ENCODE data around the gene MMAB. TPM values are rescaled to one million over a fixed set of nuclear protein-coding genes. Genes with fewer than 3 reads are reported as not detected.

Gene MMAB
- total RNA-seq, 1 experiment from 2014 or later, result 83.0 TPM

DNA sequence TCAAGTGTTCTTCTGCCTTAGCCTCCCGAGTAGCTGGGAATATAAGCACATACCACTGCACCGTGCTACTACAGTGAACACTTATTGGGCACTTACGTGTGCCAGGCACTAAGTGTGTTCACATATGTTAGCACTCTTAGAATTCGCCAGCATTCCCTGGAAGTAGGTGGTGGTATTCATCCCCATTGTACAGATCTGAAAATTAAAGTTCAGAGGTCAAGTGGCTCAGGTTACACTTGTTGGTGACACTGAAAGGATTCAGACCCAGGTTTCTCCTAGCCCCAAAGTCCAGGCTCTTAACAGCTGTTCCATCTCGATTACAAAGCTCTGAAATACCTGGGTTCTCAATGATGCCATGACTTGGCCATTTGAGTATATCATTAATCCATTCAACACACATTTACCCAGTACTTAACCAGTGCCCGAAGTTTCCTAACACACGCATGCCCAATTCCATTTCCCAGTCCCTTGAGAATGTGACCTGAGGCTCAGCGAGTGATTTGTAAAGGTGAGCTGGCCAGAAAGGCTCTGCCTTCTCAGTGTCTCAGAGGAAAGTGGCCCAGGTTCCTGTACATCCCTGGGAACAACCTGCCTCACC, 5.1 kb upstream of the MMAB start:
- BruUV-seq (replicated peaks), result no TSS peak
- CTCF ChIA-PET, result no interaction called here
- POLR2A ChIA-PET (ENCODE audit: unreplicated experiment), result no interaction called here

DNA sequence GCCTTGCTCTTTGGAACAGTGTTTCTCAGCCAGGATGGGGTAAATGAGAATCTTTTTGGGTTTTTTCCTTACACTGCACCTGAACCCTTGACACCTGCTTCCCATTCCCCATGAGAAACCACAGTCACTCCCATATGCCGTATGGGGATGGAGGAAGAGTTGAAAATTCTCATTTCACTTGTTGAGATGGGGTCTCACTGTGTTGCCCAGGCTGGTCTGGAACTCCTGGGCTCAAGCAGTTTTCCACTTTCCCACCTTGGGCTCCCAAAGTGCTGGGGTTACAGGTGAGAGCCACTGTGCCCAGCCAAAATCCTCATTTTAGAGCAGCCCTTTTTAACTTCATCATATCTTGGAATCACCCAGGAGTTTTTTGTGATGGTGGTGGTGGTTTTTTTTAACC, 4.0 kb upstream of the MMAB start:
- ChIA-PET CTCF (no interaction called here), POLR2A (ENCODE audit: unreplicated experiment) (no interaction called here)
- DNase-seq (no peak), ATAC-seq (no peak)
- Histone ChIP-seq H3K4me1 (ENCODE audit: insufficient read depth, low read length) (peaks cover 16% of the 10 kb centered on the region), H3K27ac (ENCODE audit: low read length) (no peak overlapping the region), H3K4me2 (ENCODE audit: low read length) (no peak overlapping the region), H3F3A (ENCODE audit: low read length, unreplicated experiment) (no peaks in the 10 kb centered on the region), H3K9me2 (replicated peaks; ENCODE audit: low read length) (no peaks in the 10 kb centered on the region), H2AFZ (ENCODE audit: low read length) (no peak overlapping the region), H3K4me3 (ENCODE audit: low read length) (no peak overlapping the region), H3K9ac (ENCODE audit: low read length) (no peak overlapping the region), H3K9me3 (ENCODE audit: low read length) (no peaks in the 10 kb centered on the region), H4K20me1 (ENCODE audit: low read length) (no peaks in the 10 kb centered on the region), H3K36me3 (ENCODE audit: low read depth, low read length) (peaks cover 38% of the 10 kb centered on the region), H3K79me2 (ENCODE audit: low read length) (peaks cover 18% of the 10 kb centered on the region), H3K27me3 (ENCODE audit: low read length) (no peaks in the 10 kb centered on the region)
- no peak for TF ChIP-seq EZH2 (IDR thresholded peaks at IDR 0.05; ENCODE audit: low read length, unreplicated experiment)
- no peak for TF ChIP-seq EZH2phosphoT487 (IDR thresholded peaks at IDR 0.05; ENCODE audit: borderline replicate concordance, low read length)
- TF ChIP-seq, protein P1, sequence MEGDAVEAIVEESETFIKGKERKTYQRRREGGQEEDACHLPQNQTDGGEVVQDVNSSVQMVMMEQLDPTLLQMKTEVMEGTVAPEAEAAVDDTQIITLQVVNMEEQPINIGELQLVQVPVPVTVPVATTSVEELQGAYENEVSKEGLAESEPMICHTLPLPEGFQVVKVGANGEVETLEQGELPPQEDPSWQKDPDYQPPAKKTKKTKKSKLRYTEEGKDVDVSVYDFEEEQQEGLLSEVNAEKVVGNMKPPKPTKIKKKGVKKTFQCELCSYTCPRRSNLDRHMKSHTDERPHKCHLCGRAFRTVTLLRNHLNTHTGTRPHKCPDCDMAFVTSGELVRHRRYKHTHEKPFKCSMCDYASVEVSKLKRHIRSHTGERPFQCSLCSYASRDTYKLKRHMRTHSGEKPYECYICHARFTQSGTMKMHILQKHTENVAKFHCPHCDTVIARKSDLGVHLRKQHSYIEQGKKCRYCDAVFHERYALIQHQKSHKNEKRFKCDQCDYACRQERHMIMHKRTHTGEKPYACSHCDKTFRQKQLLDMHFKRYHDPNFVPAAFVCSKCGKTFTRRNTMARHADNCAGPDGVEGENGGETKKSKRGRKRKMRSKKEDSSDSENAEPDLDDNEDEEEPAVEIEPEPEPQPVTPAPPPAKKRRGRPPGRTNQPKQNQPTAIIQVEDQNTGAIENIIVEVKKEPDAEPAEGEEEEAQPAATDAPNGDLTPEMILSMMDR (conservative IDR thresholded peaks at IDR 0.05; ENCODE audit: low read depth, low read length), result no peak
- BruUV-seq (replicated peaks), result no TSS peak
- intact Hi-C loops (cut with micrococcal nuclease), result no loop called here

More for the DNA sequence above, 5.1 kb upstream of the MMAB start:
- TF ChIP-seq, protein P1 (conservative IDR thresholded peaks at IDR 0.05; ENCODE audit: low read depth, low read length), result no peak
- TF ChIP-seq EZH2 (IDR thresholded peaks at IDR 0.05; ENCODE audit: low read length, unreplicated experiment) (no peak), EZH2phosphoT487 (IDR thresholded peaks at IDR 0.05; ENCODE audit: borderline replicate concordance, low read length) (no peak)
- no peaks in the 10 kb centered on the region for H3F3A ChIP-seq (ENCODE audit: low read length, unreplicated experiment)
- H3K9me2 ChIP-seq (replicated peaks; ENCODE audit: low read length), result no peaks in the 10 kb centered on the region
- H3K4me3 ChIP-seq (ENCODE audit: low read length), result no peak overlapping the region
- H3K4me1 ChIP-seq (ENCODE audit: insufficient read depth, low read length), result peaks cover 9% of the 10 kb centered on the region; the same call in 1 of the 2 replicates
- peaks cover 38% of the 10 kb centered on the region for H3K36me3 ChIP-seq (ENCODE audit: low read depth, low read length)
- H3K27ac ChIP-seq (ENCODE audit: low read length), result no peak overlapping the region
- ATAC-seq (no peak), DNase-seq (no peak)
- H3K27me3 ChIP-seq (ENCODE audit: low read length), result no peaks in the 10 kb centered on the region
- H2AFZ ChIP-seq (ENCODE audit: low read length), result no peak overlapping the region
- no peak overlapping the region for H3K9ac ChIP-seq (ENCODE audit: low read length)
- peaks cover 11% of the 10 kb centered on the region; the same call in 1 of the 2 replicates for H3K79me2 ChIP-seq (ENCODE audit: low read length)
- intact Hi-C loops (cut with micrococcal nuclease), result no loop called here
- no peak overlapping the region for H3K4me2 ChIP-seq (ENCODE audit: low read length)
- H4K20me1 ChIP-seq (ENCODE audit: low read length), result no peaks in the 10 kb centered on the region
- no peaks in the 10 kb centered on the region for H3K9me3 ChIP-seq (ENCODE audit: low read length)

DNA sequence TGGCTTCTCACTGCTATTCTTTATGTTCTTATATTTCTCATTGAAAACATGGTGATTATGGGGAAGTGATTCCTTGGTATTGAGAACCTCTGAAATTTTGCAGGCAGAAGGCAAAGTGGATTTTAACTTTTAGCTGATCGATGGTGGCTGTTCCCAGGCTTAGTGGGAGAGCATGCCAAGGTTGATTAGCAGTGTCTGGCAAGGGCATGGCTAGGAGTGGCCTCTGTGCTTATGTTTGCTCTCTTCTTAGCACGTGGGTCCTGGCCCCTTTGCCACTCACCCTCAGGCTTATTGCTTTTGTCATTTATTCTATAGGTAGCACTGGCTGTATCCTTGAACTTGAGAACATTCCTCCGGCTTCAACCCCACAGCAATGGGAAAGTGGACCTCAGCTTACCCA, 2.4 kb upstream of the MMAB start:
- no peak overlapping the region for H3K4me3 ChIP-seq (ENCODE audit: low read length)
- H4K20me1 ChIP-seq (ENCODE audit: low read length), result no peaks in the 10 kb centered on the region
- intact Hi-C loops (cut with micrococcal nuclease), result no loop called here
- peaks cover 16% of the 10 kb centered on the region for H3K4me1 ChIP-seq (ENCODE audit: insufficient read depth, low read length)
- H3K9me2 ChIP-seq (replicated peaks; ENCODE audit: low read length), result no peaks in the 10 kb centered on the region
- H3K27ac ChIP-seq (ENCODE audit: low read length), result no peak overlapping the region
- no peak overlapping the region for H2AFZ ChIP-seq (ENCODE audit: low read length)
- no peak overlapping the region for H3K9ac ChIP-seq (ENCODE audit: low read length)
- ATAC-seq (no peak), DNase-seq (no peak)
- peaks cover 37% of the 10 kb centered on the region for H3K36me3 ChIP-seq (ENCODE audit: low read depth, low read length)
- POLR2A ChIA-PET (ENCODE audit: unreplicated experiment), result no interaction called here
- peaks cover 18% of the 10 kb centered on the region for H3K79me2 ChIP-seq (ENCODE audit: low read length)
- no peak overlapping the region for H3K4me2 ChIP-seq (ENCODE audit: low read length)
- no TSS peak for BruUV-seq (replicated peaks)
- TF ChIP-seq EZH2phosphoT487 (IDR thresholded peaks at IDR 0.05; ENCODE audit: borderline replicate concordance, low read length) (no peak), EZH2 (IDR thresholded peaks at IDR 0.05; ENCODE audit: low read length, unreplicated experiment) (no peak)
- TF ChIP-seq, protein P1 (conservative IDR thresholded peaks at IDR 0.05; ENCODE audit: low read depth, low read length), result no peak
- no peaks in the 10 kb centered on the region for H3F3A ChIP-seq (ENCODE audit: low read length, unreplicated experiment)
- H3K9me3 ChIP-seq (ENCODE audit: low read length), result no peaks in the 10 kb centered on the region
- CTCF ChIA-PET, result no interaction called here
- no peaks in the 10 kb centered on the region for H3K27me3 ChIP-seq (ENCODE audit: low read length)
